CD4-positive, alpha-beta T cell treated with Interleukin-21 for 1 hour (primary cell): ENCODE measurements around the gene SPINK13.
A peak's percentile ranks its signal among the peaks of the same experiment; 100 is the strongest.

ENCODE experiments used
- DNase-seq: peaks from one replicate; pipeline ENCODE4 v3.0.0-alpha.2; 2020

SPINK13 gene

GRCh38 chr5:148314187-148314586 is 45.6 kb downstream of the SPINK13 start:
- no peak for DNase-seq

DNA sequence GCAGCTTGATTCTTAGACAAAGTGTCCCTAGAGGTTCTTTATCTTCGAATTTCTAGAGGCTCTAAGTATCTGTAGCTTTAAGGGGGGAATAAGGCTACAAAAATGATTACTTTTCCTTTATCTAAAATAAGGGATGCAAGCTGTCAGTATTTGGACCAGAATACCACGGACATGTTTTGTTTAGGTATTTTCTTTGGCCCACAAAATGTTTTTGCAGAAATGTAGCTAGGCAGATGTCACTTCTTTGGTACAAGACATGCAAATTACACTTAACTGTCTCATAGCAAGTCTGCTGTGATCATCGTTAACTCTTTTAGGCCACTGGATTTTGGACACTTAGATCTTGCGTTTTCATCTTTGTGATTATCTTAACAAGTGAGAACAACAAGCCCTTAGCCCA is 46.1 kb downstream of the SPINK13 start:
- no peak for DNase-seq

DNA sequence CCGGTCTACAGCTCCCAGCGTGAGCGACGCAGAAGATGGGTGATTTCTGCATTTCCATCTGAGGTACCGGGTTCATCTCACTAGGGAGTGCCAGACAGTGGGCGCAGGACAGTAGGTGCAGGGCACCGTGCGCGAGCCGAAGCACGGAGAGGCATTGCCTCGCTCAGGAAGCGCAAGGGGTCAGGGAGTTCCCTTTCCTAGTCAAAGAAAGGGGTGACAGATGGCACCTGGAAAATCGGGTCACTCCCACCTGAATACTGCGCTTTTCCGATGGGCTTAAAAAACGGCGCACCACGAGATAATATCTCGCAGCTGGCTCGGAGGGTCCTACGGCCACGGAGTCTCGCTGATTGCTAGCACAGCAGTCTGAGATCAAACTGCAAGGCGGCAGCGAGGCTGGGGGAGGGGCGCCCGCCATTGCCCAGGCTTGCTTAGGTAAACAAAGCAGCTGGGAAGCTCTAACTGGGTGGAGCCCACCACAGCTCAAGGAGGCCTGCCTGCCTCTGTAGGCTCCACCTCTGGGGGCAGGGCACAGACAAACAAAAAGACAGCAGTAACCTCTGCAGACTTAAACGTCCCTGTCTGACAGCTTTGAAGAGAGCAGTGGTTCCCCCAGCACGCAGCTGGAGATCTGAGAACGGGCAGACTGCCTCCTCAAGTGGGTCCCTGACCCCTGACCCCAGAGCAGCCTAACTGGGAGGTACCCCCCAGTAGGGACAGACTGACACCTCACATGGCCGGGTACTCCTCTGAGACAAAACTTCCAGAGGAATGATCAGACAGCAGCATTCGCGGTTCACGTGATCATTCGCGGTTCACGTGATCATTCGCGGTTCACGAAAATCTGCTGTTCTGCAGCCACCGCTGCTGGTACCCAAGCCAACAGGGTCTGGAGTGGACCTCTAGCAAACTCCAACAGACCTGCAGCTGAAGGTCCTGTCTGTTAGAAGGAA is 51.7 kb downstream of the SPINK13 start:
- peak; percentile 12 for DNase-seq

GRCh38 chr5:148333262-148333849 is 64.8 kb downstream of the SPINK13 start:
- DNase-seq = no peak

DNA sequence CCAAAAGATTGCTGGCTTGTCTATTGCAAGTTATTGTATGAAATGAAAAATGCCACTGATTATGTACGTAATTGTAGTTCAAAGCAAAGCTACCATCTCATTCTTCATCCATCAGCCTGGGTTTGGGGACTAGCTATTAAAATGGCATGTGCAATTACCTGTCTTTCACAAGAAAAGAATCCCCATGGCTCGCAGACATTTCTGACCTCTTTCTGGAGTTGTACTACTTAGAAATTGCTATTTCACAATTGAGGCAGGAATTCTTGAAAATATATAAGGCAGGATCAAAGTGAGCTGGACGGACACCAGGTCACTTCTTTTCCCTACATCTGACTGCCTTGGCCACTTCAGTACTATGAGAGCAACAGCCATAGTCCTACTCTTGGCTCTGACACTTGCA is 66.7 kb downstream of the SPINK13 start, which contains the start of gene SPINK9:
SPINK9 (plus strand) TSS at position 301 of the 400 bp plus-strand sequence; CDS start at position 356, 55 bp downstream.
- DNase-seq = no peak
